Right renal cortex interstitium (tissue), 3 donors: ENCODE measurements around the gene AGAP1. TPM values are rescaled to one million over a fixed set of nuclear protein-coding genes. Genes with fewer than 3 reads are reported as not detected.

ENCODE experiments used
- DNase-seq, 3 donors: peaks; one replicate each; pipeline ENCODE4 v3.0.0-alpha.2; 2013; ENCODE audit warnings: low read depth in 3 of 3, low spot score in 2 of 3
- polyA plus RNA-seq, 3 donors: library from polyadenylated mRNA; unstranded; fragments of 120-200 nt; gene quantifications; one replicate each; pipeline ENCODE4 v1.2.1, GENCODE V29; 2013; ENCODE audit not compliant: insufficient read length in 3 of 3

The AGAP1 gene
- polyA plus RNA-seq, 3 donors: 18.0 to 22.6 (median 21.2) TPM

- DNase-seq: no peak
These were observed 326.7 kb downstream of the AGAP1 start for GRCh38 chr2:235820571-235820970.

- DNase-seq: no peak
These were observed 330.5 kb downstream of the AGAP1 start for GRCh38 chr2:235824331-235824730.

GRCh38 chr2:235825946-235826345, 332.1 kb downstream of the AGAP1 start:
- no peak for DNase-seq

- no peak for DNase-seq
These were observed 333.0 kb downstream of the AGAP1 start for GRCh38 chr2:235826826-235827225.

- DNase-seq: no peak
These were observed 333.7 kb downstream of the AGAP1 start for GRCh38 chr2:235827585-235827992.

- DNase-seq: no peak
These were observed 335.9 kb downstream of the AGAP1 start for GRCh38 chr2:235829726-235830125.

GRCh38 chr2:235831755-235832154, 337.9 kb downstream of the AGAP1 start:
- no peak for DNase-seq

GRCh38 chr2:235832941-235833340, 339.1 kb downstream of the AGAP1 start:
- no peak for DNase-seq

GRCh38 chr2:235833971-235834620, 340.3 kb downstream of the AGAP1 start:
- no peak for DNase-seq

- no peak for DNase-seq
These were observed 340.9 kb downstream of the AGAP1 start for GRCh38 chr2:235834781-235835180.

GRCh38 chr2:235835810-235836209, 342.0 kb downstream of the AGAP1 start:
- DNase-seq: no peak

GRCh38 chr2:235836491-235836911, 342.7 kb downstream of the AGAP1 start:
- DNase-seq: peak; percentile 31 to 65 (median 36)

GRCh38 chr2:235839226-235839625, 345.4 kb downstream of the AGAP1 start:
- DNase-seq: no peak

- no peak for DNase-seq
These were observed 346.1 kb downstream of the AGAP1 start for GRCh38 chr2:235839974-235840373.

- no peak for DNase-seq
These were observed 348.0 kb downstream of the AGAP1 start for GRCh38 chr2:235841863-235842262.

GRCh38 chr2:235842941-235843340, 349.1 kb downstream of the AGAP1 start:
- no peak for DNase-seq

- DNase-seq: no peak
These were observed 349.9 kb downstream of the AGAP1 start for GRCh38 chr2:235843591-235844395.

GRCh38 chr2:235844561-235844960, 350.7 kb downstream of the AGAP1 start:
- no peak for DNase-seq

GRCh38 chr2:235845245-235845644, 351.4 kb downstream of the AGAP1 start:
- DNase-seq: no peak

GRCh38 chr2:235847576-235847975, 353.7 kb downstream of the AGAP1 start:
- DNase-seq: no peak

GRCh38 chr2:235848055-235848454, 354.2 kb downstream of the AGAP1 start:
- no peak for DNase-seq

GRCh38 chr2:235848946-235849345, 355.1 kb downstream of the AGAP1 start:
- DNase-seq: no peak
